ENCODE results near the gene SH2D1B.
A peak's percentile ranks its signal among the peaks of the same experiment; 100 is the strongest.

Gene SH2D1B

GRCh38 chr1:162397943-162398560, 13.9 kb downstream of the SH2D1B start:
- H3K4me3 ChIP-seq (replicated peaks; ENCODE audit: low read depth, low read length): no peak overlapping the region
- no peak for TF ChIP-seq CTCF (IDR thresholded peaks at IDR 0.05; ENCODE audit: low read length, missing control alignments)
- DNase-seq (ENCODE audit: low read depth): no peak

GRCh38 chr1:162397039-162397448, 14.9 kb downstream of the SH2D1B start:
- peak; percentile 32 for DNase-seq (ENCODE audit: low read depth)
- no peak overlapping the region for H3K4me3 ChIP-seq (replicated peaks; ENCODE audit: low read depth, low read length)
- TF ChIP-seq CTCF (IDR thresholded peaks at IDR 0.05; ENCODE audit: low read length, missing control alignments): peak; percentile 7

GRCh38 chr1:162396201-162396906, 15.6 kb downstream of the SH2D1B start:
- TF ChIP-seq CTCF (IDR thresholded peaks at IDR 0.05; ENCODE audit: low read length, missing control alignments): no peak
- H3K4me3 ChIP-seq (replicated peaks; ENCODE audit: low read depth, low read length): no peak overlapping the region
- DNase-seq (ENCODE audit: low read depth): no peak

- DNase-seq (ENCODE audit: low read depth): peak; percentile 69
- H3K4me3 ChIP-seq (replicated peaks; ENCODE audit: low read depth, low read length): no peak overlapping the region
- peak; percentile 90 for TF ChIP-seq CTCF (IDR thresholded peaks at IDR 0.05; ENCODE audit: low read length, missing control alignments)
Measured at GRCh38 chr1:162391790-162392563, 20.0 kb downstream of the SH2D1B start.

GRCh38 chr1:162390396-162391185, 21.3 kb downstream of the SH2D1B start:
- TF ChIP-seq CTCF (IDR thresholded peaks at IDR 0.05; ENCODE audit: low read length, missing control alignments): no peak
- no peak overlapping the region for H3K4me3 ChIP-seq (replicated peaks; ENCODE audit: low read depth, low read length)
- no peak for DNase-seq (ENCODE audit: low read depth)

- H3K4me3 ChIP-seq (replicated peaks; ENCODE audit: low read depth, low read length): no peak overlapping the region
- TF ChIP-seq CTCF (IDR thresholded peaks at IDR 0.05; ENCODE audit: low read length, missing control alignments): no peak
- no peak for DNase-seq (ENCODE audit: low read depth)
Measured at GRCh38 chr1:162389971-162390370, 22.0 kb downstream of the SH2D1B start.
